Measurements from ENCODE around the gene TMPRSS6. TPM values are rescaled to one million over a fixed set of nuclear protein-coding genes. Genes with fewer than 3 reads are reported as not detected.

The TMPRSS6 gene
- total and polyA plus RNA-seq, 2 of the 13 experiments (the other 11 are each of a cell fraction or from before 2014, with no cell fraction given): 4.2 to 4.8 TPM

DNA sequence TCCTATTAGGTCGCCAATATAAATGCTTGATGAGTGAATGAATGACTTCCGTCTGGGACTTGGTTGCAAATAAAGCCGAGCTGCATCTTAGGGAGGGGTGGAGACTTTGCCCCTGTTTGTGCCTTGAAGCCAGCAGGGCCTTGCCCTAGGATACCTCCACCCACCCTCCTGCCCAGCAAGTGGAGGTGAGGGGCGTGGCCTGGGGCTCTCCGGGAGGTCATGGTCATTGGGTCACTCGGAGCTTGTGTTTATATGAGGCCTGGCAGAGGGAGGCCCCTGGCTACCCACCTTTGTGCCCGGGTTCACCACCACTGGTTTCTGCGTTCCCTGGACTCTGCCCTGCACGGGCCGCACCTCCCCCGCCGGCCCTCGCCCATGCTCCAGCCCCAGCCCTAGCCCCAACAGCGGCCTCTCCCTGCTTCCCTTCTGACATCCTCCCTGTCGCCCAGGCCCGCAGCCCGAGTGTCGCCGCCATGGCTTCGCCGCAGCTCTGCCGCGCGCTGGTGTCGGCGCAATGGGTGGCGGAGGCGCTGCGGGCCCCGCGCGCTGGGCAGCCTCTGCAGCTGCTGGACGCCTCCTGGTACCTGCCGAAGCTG lies 85.7 kb downstream of the TMPRSS6 start (continued):
- TF ChIP-seq THYN1 (CRISPR knock-in tag; IDR thresholded peaks at IDR 0.05; ENCODE audit: borderline replicate concordance, low read depth) (no peak), JDP2 (CRISPR knock-in tag; IDR thresholded peaks at IDR 0.05; ENCODE audit: borderline replicate concordance) (no peak), MAFK (conservative IDR thresholded peaks at IDR 0.05 in 1 of 2, IDR thresholded peaks at IDR 0.05 in 1 of 2; ENCODE audit: low read length in 2 of 2) (no peak), KLF12 (CRISPR knock-in tag; IDR thresholded peaks at IDR 0.05; ENCODE audit: borderline replicate concordance) (peak; percentile 90; the same call in 1 of the 2 replicates), SMC3 (IDR thresholded peaks at IDR 0.05; ENCODE audit: low read length) (no peak), RXRA (CRISPR knock-in tag; IDR thresholded peaks at IDR 0.05) (peak; percentile 91), ZNF564 (CRISPR knock-in tag; IDR thresholded peaks at IDR 0.05) (no peak), HDAC6 (IDR thresholded peaks at IDR 0.05; ENCODE audit: low read depth, low read length) (no peak), MIER3 (CRISPR knock-in tag; IDR thresholded peaks at IDR 0.05; ENCODE audit: borderline replicate concordance) (peak; percentile 22; the same call in 1 of the 2 replicates), HOXD1 (CRISPR knock-in tag; IDR thresholded peaks at IDR 0.05) (no peak), PCBP2 (optimal IDR thresholded peaks at IDR 0.05; ENCODE audit: low read depth, low read length, poor library complexity, severe bottlenecking) (no peak), ZNF547 (CRISPR knock-in tag; IDR thresholded peaks at IDR 0.05) (no peak), ZNF430 (CRISPR knock-in tag; IDR thresholded peaks at IDR 0.05) (no peak), ZBTB3 (CRISPR knock-in tag; IDR thresholded peaks at IDR 0.05; ENCODE audit: borderline replicate concordance, low read depth) (no peak), FOXM1 (CRISPR knock-in tag; IDR thresholded peaks at IDR 0.05) (no peak), ZNF253 (CRISPR knock-in tag; IDR thresholded peaks at IDR 0.05; ENCODE audit: borderline replicate concordance) (no peak), SP1 (IDR thresholded peaks at IDR 0.05) (no peak), SP1 (CRISPR knock-in tag; IDR thresholded peaks at IDR 0.05) (peak; percentile 54; the same call in 1 of the 2 replicates), SRSF4 (IDR thresholded peaks at IDR 0.05; ENCODE audit: low read depth, low read length, poor library complexity, severe bottlenecking) (no peak), ATM (IDR thresholded peaks at IDR 0.05; ENCODE audit: borderline replicate concordance) (no peak), ZNF557 (CRISPR knock-in tag; IDR thresholded peaks at IDR 0.05) (no peak)
- TF ChIP-seq, protein P1, sequence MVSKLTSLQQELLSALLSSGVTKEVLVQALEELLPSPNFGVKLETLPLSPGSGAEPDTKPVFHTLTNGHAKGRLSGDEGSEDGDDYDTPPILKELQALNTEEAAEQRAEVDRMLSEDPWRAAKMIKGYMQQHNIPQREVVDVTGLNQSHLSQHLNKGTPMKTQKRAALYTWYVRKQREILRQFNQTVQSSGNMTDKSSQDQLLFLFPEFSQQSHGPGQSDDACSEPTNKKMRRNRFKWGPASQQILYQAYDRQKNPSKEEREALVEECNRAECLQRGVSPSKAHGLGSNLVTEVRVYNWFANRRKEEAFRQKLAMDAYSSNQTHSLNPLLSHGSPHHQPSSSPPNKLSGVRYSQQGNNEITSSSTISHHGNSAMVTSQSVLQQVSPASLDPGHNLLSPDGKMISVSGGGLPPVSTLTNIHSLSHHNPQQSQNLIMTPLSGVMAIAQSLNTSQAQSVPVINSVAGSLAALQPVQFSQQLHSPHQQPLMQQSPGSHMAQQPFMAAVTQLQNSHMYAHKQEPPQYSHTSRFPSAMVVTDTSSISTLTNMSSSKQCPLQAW (CRISPR knock-in tag; IDR thresholded peaks at IDR 0.05): no peak
- TF ChIP-seq, protein P2, sequence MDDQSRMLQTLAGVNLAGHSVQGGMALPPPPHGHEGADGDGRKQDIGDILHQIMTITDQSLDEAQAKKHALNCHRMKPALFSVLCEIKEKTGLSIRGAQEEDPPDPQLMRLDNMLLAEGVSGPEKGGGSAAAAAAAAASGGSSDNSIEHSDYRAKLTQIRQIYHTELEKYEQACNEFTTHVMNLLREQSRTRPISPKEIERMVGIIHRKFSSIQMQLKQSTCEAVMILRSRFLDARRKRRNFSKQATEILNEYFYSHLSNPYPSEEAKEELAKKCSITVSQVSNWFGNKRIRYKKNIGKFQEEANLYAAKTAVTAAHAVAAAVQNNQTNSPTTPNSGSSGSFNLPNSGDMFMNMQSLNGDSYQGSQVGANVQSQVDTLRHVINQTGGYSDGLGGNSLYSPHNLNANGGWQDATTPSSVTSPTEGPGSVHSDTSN (CRISPR knock-in tag; IDR thresholded peaks at IDR 0.05; ENCODE audit: borderline replicate concordance): no peak
- TF ChIP-seq, protein P3, sequence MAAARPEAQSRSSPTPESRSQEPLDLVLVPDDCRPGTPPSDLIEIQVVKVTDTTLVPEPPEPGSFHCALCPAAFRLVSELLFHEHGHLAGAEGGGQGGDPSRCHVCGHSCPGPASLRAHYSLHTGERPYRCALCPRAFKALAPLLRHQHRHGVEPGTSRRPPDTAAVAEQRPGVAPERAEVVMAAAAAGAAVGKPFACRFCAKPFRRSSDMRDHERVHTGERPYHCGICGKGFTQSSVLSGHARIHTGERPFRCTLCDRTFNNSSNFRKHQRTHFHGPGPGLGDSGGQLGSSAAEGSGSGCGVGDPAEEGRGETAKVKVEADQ (CRISPR knock-in tag; IDR thresholded peaks at IDR 0.05; ENCODE audit: borderline replicate concordance): no peak; the same call in 1 of the 2 replicates
- TF ChIP-seq, protein P4, sequence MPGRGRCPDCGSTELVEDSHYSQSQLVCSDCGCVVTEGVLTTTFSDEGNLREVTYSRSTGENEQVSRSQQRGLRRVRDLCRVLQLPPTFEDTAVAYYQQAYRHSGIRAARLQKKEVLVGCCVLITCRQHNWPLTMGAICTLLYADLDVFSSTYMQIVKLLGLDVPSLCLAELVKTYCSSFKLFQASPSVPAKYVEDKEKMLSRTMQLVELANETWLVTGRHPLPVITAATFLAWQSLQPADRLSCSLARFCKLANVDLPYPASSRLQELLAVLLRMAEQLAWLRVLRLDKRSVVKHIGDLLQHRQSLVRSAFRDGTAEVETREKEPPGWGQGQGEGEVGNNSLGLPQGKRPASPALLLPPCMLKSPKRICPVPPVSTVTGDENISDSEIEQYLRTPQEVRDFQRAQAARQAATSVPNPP (CRISPR knock-in tag; IDR thresholded peaks at IDR 0.05): no peak
